K562 (cell line): ENCODE data around the gene TGM5. TPM values are rescaled to one million over a fixed set of nuclear protein-coding genes. Genes with fewer than 3 reads are reported as not detected.

Experiments
- GABPB2 ChIP-seq: fragments of 250-450 bp; sonication (Bioruptor Pico); conservative IDR thresholded peaks from 2 replicates; pipeline ENCODE4 v1.5.1; 2021; ENCODE audit warnings: mild to moderate bottlenecking
- KLF16 ChIP-seq: IDR thresholded peaks from 2 replicates; pipeline ENCODE4 v1.6.1; 2016; ENCODE audit warnings: antibody characterized with exemption
- NR2C2 ChIP-seq, 2 experiments: fragments of 200-800 bp in 1 of 2; sonication (Bioruptor generic) in 1 of 2; sonication (generic) in 1 of 2; formaldehyde crosslinking in 1 of 2; IDR thresholded peaks; 2 replicates each; pipeline versions ENCODE4 v1.6.1 to v1.8.0; 2016 to 2022; ENCODE audit warnings: mild to moderate bottlenecking in 1 of 2, missing compliant biosample characterization in 1 of 2, missing genetic modification characterization in 1 of 2, missing genetic modification reagents in 1 of 2
- PHB ChIP-seq: fragments of 250-450 bp; sonication (Bioruptor Pico); IDR thresholded peaks from 2 replicates; pipeline ENCODE4 v1.5.0; 2021
- RNF219 ChIP-seq: fragments of 250-450 bp; sonication (Bioruptor Pico); IDR thresholded peaks from 2 replicates; pipeline ENCODE4 v1.5.0; 2022; ENCODE audit warnings: mild to moderate bottlenecking
- RUNX1 ChIP-seq: sonication (generic); IDR thresholded peaks from 2 replicates; pipeline ENCODE4 v1.6.1; 2016; ENCODE audit warnings: antibody characterized with exemption, low read depth
- SRSF1 ChIP-seq: fragments of 200-400 bp; formaldehyde crosslinking; IDR thresholded peaks from 2 replicates; pipeline ENCODE4 v1.6.1; 2017; ENCODE audit warnings: mild to moderate bottlenecking, low read depth, low read length, moderate library complexity
- ZBTB1 ChIP-seq: sonication (generic); formaldehyde crosslinking; IDR thresholded peaks from 2 replicates; pipeline ENCODE4 v1.8.1; 2023; ENCODE audit warnings: missing genetic modification reagents, low read depth, mild to moderate bottlenecking, borderline replicate concordance
- ZNF280A ChIP-seq: fragments of 450-650 bp; IDR thresholded peaks from 2 replicates; pipeline ENCODE4 v1.6.1; 2018; ENCODE audit warnings: mild to moderate bottlenecking, low read depth; ENCODE audit not compliant: partially characterized antibody
- polyA plus RNA-seq, 8 experiments: library from polyadenylated mRNA; depleted of rRNA in 4 of 8; stranded (reverse) in 5 of 8; unstranded in 3 of 8; fragments of >200 nt; fragmentation: Nextera tagmentation in 2 of 8; fragmentation: Illumina TruSeq in 1 of 8; extraction: Ambion mirVana in 2 of 8; extraction: Trizol in 1 of 8; gene quantifications; 2 replicates each; pipeline versions ENCODE4 v1.2.1 to v1.2.3, GENCODE V29; 2011 to 2014; ENCODE audit warnings: inconsistent platforms in 1 of 8, missing spikeins in 1 of 8
- total RNA-seq, 7 experiments: library from RNA; depleted of rRNA in 6 of 7; stranded (reverse); fragments of >200 nt in 6 of 7; fragmentation: Illumina TruSeq in 2 of 7; extraction: Trizol in 2 of 7; gene quantifications; 2 replicates each; pipeline versions ENCODE4 v1.2.1 to v1.2.3, GENCODE V29; 2011 to 2021; ENCODE audit warnings: low replicate concordance in 1 of 7
- TF ChIP-seq, protein P1 (sequence below): fragments of 450-650 bp; IDR thresholded peaks from 2 replicates; pipeline ENCODE4 v1.6.1; 2016; ENCODE audit warnings: low read depth
- TF ChIP-seq, protein P2 (sequence below): sonication (generic); formaldehyde crosslinking; IDR thresholded peaks from 2 replicates; pipeline ENCODE4 v1.9.0; 2022; ENCODE audit warnings: mild to moderate bottlenecking, missing genetic modification reagents
- TF ChIP-seq, protein P3 (sequence below): fragments of 250-450 bp; sonication (Bioruptor Pico); IDR thresholded peaks from 2 replicates; pipeline ENCODE4 v1.5.0; 2021

The TGM5 gene
- total and polyA plus RNA-seq, 9 of the 15 experiments (the other 6 are each of a cell fraction or from before 2014, with no cell fraction given) = 0.03 to 0.10 (median 0.07) TPM; not detected in 6

DNA sequence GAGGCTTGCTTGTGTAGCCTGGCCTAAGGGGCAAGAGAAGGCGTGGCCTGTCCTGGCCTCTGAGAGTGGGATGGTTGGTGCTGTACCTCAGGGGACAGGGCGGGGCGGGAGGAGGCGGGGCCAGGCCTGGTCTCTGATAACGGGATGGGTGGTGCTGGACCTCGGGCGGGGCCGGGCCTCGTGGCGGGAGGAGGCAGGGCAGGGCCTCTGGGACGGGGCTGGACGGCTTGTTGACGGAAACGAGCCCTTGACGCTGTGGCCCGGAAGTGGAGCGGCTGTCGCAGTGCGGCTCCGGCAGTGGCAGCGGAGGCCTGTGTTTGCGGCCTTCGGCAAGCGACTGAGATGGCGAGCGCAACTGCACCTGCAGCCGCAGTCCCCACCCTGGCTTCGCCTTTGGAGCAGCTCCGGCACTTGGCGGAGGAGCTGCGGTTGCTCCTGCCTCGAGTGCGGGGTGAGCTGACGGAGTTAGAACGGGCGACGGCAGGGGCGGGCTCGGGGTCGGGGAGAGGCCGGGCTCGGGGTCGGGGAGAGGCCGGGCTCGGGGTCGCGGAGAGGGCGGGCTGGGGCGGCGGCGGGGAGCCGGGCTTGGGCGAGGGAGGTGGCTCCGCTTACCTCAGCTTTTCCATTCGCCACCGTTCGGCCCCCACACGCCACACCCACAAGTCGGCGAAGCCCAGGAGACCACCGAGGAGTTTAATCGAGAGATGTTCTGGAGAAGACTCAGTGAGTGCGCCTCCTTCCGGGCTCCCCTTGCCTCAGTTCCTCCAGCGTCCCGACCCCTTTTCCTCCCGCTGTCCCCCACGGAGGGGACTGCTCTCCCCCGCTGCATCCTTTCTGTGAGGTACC lies 81.3 kb downstream of the TGM5 start, which contains the start of gene CCNDBP1 (continued):
- no peak for TF ChIP-seq ZNF280A
- TF ChIP-seq, protein P1, sequence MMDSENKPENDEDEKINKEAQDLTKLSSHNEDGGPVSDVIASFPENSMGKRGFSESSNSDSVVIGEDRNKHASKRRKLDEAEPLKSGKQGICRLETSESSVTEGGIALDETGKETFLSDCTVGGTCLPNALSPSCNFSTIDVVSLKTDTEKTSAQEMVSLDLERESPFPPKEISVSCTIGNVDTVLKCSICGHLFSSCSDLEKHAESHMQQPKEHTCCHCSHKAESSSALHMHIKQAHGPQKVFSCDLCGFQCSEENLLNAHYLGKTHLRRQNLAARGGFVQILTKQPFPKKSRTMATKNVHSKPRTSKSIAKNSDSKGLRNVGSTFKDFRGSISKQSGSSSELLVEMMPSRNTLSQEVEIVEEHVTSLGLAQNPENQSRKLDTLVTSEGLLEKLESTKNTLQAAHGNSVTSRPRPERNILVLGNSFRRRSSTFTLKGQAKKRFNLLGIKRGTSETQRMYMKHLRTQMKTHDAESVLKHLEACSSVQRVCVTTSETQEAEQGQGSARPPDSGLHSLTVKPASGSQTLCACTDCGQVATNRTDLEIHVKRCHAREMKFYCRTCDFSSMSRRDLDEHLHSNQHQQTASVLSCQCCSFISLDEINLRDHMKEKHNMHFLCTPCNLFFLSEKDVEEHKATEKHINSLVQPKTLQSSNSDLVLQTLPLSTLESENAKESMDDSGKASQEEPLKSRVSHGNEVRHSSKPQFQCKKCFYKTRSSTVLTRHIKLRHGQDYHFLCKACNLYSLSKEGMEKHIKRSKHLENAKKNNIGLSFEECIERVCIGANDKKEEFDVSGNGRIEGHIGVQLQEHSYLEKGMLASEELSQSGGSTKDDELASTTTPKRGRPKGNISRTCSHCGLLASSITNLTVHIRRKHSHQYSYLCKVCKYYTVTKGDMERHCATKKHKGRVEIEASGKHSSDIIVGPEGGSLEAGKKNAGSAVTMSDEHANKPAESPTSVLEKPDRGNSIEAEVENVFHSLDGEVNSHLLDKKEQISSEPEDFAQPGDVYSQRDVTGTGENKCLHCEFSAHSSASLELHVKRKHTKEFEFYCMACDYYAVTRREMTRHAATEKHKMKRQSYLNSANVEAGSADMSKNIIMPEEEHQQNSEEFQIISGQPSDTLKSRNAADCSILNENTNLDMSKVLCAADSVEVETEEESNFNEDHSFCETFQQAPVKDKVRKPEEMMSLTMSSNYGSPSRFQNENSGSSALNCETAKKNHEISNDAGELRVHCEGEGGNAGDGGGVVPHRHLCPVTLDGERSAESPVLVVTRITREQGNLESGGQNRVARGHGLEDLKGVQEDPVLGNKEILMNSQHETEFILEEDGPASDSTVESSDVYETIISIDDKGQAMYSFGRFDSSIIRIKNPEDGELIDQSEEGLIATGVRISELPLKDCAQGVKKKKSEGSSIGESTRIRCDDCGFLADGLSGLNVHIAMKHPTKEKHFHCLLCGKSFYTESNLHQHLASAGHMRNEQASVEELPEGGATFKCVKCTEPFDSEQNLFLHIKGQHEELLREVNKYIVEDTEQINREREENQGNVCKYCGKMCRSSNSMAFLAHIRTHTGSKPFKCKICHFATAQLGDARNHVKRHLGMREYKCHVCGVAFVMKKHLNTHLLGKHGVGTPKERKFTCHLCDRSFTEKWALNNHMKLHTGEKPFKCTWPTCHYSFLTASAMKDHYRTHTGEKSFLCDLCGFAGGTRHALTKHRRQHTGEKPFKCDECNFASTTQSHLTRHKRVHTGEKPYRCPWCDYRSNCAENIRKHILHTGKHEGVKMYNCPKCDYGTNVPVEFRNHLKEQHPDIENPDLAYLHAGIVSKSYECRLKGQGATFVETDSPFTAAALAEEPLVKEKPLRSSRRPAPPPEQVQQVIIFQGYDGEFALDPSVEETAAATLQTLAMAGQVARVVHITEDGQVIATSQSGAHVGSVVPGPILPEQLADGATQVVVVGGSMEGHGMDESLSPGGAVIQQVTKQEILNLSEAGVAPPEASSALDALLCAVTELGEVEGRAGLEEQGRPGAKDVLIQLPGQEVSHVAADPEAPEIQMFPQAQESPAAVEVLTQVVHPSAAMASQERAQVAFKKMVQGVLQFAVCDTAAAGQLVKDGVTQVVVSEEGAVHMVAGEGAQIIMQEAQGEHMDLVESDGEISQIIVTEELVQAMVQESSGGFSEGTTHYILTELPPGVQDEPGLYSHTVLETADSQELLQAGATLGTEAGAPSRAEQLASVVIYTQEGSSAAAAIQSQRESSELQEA = no peak
- 0 out of 2 replicates have a peak, but pooled peaks have one; percentile 43 for TF ChIP-seq RNF219 (CRISPR knock-in tag)
- TF ChIP-seq RUNX1 = no peak
- TF ChIP-seq GABPB2 = no peak
- TF ChIP-seq PHB (CRISPR knock-in tag) = no peak
- TF ChIP-seq, protein P2, sequence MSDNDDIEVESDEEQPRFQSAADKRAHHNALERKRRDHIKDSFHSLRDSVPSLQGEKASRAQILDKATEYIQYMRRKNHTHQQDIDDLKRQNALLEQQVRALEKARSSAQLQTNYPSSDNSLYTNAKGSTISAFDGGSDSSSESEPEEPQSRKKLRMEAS (CRISPR knock-in tag) = peak; percentile 96
- TF ChIP-seq, protein P3, sequence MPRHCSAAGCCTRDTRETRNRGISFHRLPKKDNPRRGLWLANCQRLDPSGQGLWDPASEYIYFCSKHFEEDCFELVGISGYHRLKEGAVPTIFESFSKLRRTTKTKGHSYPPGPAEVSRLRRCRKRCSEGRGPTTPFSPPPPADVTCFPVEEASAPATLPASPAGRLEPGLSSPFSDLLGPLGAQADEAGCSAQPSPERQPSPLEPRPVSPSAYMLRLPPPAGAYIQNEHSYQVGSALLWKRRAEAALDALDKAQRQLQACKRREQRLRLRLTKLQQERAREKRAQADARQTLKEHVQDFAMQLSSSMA (CRISPR knock-in tag) = no peak
- TF ChIP-seq KLF16 = no peak
- no peak for TF ChIP-seq SRSF1
- TF ChIP-seq NR2C2 (CRISPR knock-in tag; IDR thresholded peaks at IDR 0.05) = 0 out of 2 replicates have a peak, but pooled peaks have one; percentile 45
- peak; percentile 94 for TF ChIP-seq NR2C2 (tag; IDR thresholded peaks at IDR 0.05)
- TF ChIP-seq ZBTB1 (CRISPR knock-in tag) = no peak; the same call in 1 of the 2 replicates
